ENCODE data around the gene SLC35E3. TPM values are rescaled to one million over a fixed set of nuclear protein-coding genes. Genes with fewer than 3 reads are reported as not detected.

SLC35E3 gene
- total RNA-seq, 2 donors from 2014 or later = 0.95 to 14.1 TPM

GRCh38 chr12:68761901-68762630 is 16.1 kb downstream of the SLC35E3 start:
- ATAC-seq (ENCODE audit: insufficient number of reproducible peaks, low FRiP score, low read depth) (no peak), DNase-seq (ENCODE audit: low spot score) (no peak)
- Histone ChIP-seq H3K9me3 (no peaks in the 10 kb centered on the region), H3K27ac (no peak overlapping the region), H3K36me3 (peaks cover 15% of the 10 kb centered on the region), H3K4me1 (ENCODE audit: control insufficient read depth in 1 of 2, low read depth in 2 of 2) (no peaks in the 10 kb centered on the region), H3K27me3 (replicated peaks; ENCODE audit: insufficient read depth) (no peaks in the 10 kb centered on the region), H3K4me3 (no peak overlapping the region)
- no peak for TF ChIP-seq CTCF (IDR thresholded peaks at IDR 0.05)

- DNase-seq (ENCODE audit: low spot score) (no peak), ATAC-seq (ENCODE audit: insufficient number of reproducible peaks, low FRiP score, low read depth) (no peak)
- Histone ChIP-seq H3K4me1 (ENCODE audit: control insufficient read depth in 1 of 2, low read depth in 2 of 2) (no peaks in the 10 kb centered on the region), H3K36me3 (peaks cover 15% of the 10 kb centered on the region), H3K27me3 (replicated peaks; ENCODE audit: insufficient read depth) (no peaks in the 10 kb centered on the region), H3K4me3 (no peak overlapping the region), H3K27ac (no peak overlapping the region), H3K9me3 (no peaks in the 10 kb centered on the region)
- no peak for TF ChIP-seq CTCF (IDR thresholded peaks at IDR 0.05)
Observed at GRCh38 chr12:68762691-68763090, 16.7 kb downstream of the SLC35E3 start.

GRCh38 chr12:68765696-68766095 is 19.7 kb downstream of the SLC35E3 start:
- no peaks in the 10 kb centered on the region for H3K4me1 ChIP-seq (ENCODE audit: control insufficient read depth in 1 of 2, low read depth in 2 of 2)
- no peaks in the 10 kb centered on the region for H3K27me3 ChIP-seq (replicated peaks; ENCODE audit: insufficient read depth)
- DNase-seq (ENCODE audit: low spot score) (no peak), ATAC-seq (ENCODE audit: insufficient number of reproducible peaks, low FRiP score, low read depth) (no peak)
- H3K27ac ChIP-seq = no peak overlapping the region
- no peaks in the 10 kb centered on the region for H3K9me3 ChIP-seq
- H3K4me3 ChIP-seq = no peak overlapping the region
- TF ChIP-seq CTCF (IDR thresholded peaks at IDR 0.05) = no peak
- peaks cover 15% of the 10 kb centered on the region for H3K36me3 ChIP-seq

GRCh38 chr12:68766646-68767045 is 20.7 kb downstream of the SLC35E3 start:
- TF ChIP-seq CTCF (IDR thresholded peaks at IDR 0.05) = no peak
- Histone ChIP-seq H3K27ac (no peak overlapping the region), H3K4me1 (ENCODE audit: control insufficient read depth in 1 of 2, low read depth in 2 of 2) (no peaks in the 10 kb centered on the region), H3K4me3 (no peak overlapping the region), H3K27me3 (replicated peaks; ENCODE audit: insufficient read depth) (no peaks in the 10 kb centered on the region), H3K36me3 (peaks cover 15% of the 10 kb centered on the region), H3K9me3 (no peaks in the 10 kb centered on the region)
- DNase-seq (ENCODE audit: low spot score) (no peak), ATAC-seq (ENCODE audit: insufficient number of reproducible peaks, low FRiP score, low read depth) (no peak)

DNA sequence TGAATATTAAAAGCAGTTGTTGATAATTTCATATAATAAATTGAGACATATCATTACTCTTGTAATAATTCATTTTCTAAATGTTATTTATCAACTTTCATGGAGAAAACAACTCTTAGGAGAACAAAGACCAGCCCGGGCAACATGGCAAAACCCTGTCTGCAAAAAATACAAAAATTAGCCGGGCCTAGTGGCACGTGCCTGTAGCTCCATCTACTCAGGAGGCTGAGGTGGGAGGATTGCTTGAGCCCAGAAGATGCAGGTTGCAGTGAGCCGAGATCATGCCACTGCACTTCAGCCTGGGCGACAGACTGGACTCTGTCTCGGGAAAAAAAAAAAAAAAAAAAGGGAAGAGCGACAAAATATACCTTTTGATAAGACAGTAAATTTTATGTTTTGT is 21.2 kb downstream of the SLC35E3 start:
- Histone ChIP-seq H3K4me3 (no peak overlapping the region), H3K27me3 (replicated peaks; ENCODE audit: insufficient read depth) (no peaks in the 10 kb centered on the region), H3K27ac (no peak overlapping the region), H3K4me1 (ENCODE audit: control insufficient read depth in 1 of 2, low read depth in 2 of 2) (no peaks in the 10 kb centered on the region), H3K9me3 (no peaks in the 10 kb centered on the region), H3K36me3 (peaks cover 11% of the 10 kb centered on the region)
- TF ChIP-seq CTCF (IDR thresholded peaks at IDR 0.05) = no peak
- DNase-seq (ENCODE audit: low spot score) (no peak), ATAC-seq (ENCODE audit: insufficient number of reproducible peaks, low FRiP score, low read depth) (no peak)
